ENCODE results near the gene LRRC36.

DNA sequence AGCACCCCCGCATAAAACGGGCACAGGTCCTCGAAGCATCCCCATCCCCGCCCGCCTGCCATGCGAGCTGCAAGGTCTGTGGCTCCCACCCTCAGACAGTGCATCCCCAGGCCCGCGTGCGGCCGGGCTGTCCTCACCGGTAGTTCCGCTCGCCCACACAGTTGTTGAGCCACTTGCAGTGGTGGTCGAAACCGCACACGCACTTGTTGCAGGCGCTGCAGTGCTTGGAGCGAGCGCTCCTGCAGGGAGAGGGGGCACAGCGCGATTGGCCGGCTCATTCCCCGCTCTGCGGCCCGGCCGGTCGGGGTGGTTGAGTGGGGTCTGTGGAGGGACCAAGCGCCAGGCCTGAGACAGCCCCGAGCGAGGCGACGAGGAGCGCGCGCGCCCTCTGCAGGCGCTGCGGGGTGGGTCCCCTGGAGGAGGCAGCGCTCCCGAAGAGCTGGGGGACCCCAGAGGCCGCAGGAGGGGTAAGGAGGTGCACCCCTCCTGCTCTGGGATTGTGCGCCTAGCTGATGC, 72.7 kb downstream of the LRRC36 start:
- TF ChIP-seq CTCF (IDR thresholded peaks at IDR 0.05 in 8 of 11, conservative IDR thresholded peaks at IDR 0.05 in 3 of 11) (peak; percentile 45 to 90 (median 79)), POLR2A (IDR thresholded peaks at IDR 0.05) (no peak), POLR2AphosphoS5 (IDR thresholded peaks at IDR 0.05) (peak; percentile 18 to 68 (median 59))
